HEK293T (cell line): ENCODE data around the gene ACLY.

ENCODE experiments used
- CTCF ChIA-PET: fragments of 350-600 bp; formaldehyde crosslinking; extraction: SDS; loops from one replicate; lab custom pipeline; 2021; ENCODE audit warnings: antibody characterized with exemption, inconsistent platforms; lab: Yijun Ruan, JAX
- POLR2A ChIA-PET: fragments of 350-600 bp; formaldehyde crosslinking; extraction: SDS; loops from one replicate; lab custom pipeline; 2020; ENCODE audit warnings: antibody characterized with exemption, inconsistent platforms; lab: Yijun Ruan, JAX
- DNase-seq: peaks from one replicate; pipeline ENCODE4 v3.0.0; 2012; ENCODE audit warnings: mixed read lengths; ENCODE audit errors: extremely low spot score
- ARNT ChIP-seq: fragments of 450-650 bp; IDR thresholded peaks from 2 replicates; pipeline ENCODE4 v1.6.1; 2017; ENCODE audit warnings: mild to moderate bottlenecking
- BHLHE40 ChIP-seq: fragments of 450-650 bp; IDR thresholded peaks from 2 replicates; pipeline ENCODE4 v1.6.1; 2016; ENCODE audit warnings: mild to moderate bottlenecking, moderate library complexity, borderline replicate concordance
- CTBP1 ChIP-seq: fragments of 450-650 bp; IDR thresholded peaks from 2 replicates; pipeline ENCODE4 v1.6.1; 2016; ENCODE audit warnings: borderline replicate concordance
- ELF4 ChIP-seq: fragments of 450-650 bp; IDR thresholded peaks from 2 replicates; pipeline ENCODE4 v1.6.1; 2017; ENCODE audit warnings: antibody characterized with exemption
- FOXA1 ChIP-seq: fragments of 450-650 bp; IDR thresholded peaks from 2 replicates; pipeline ENCODE4 v1.6.1; 2016; ENCODE audit warnings: mild to moderate bottlenecking
- FOXK2 ChIP-seq: fragments of 450-650 bp; IDR thresholded peaks from 2 replicates; pipeline ENCODE4 v1.6.1; 2016; ENCODE audit warnings: mild to moderate bottlenecking
- FOXM1 ChIP-seq: fragments of 450-650 bp; IDR thresholded peaks from 2 replicates; pipeline ENCODE4 v1.6.1; 2017; ENCODE audit warnings: mild to moderate bottlenecking, borderline replicate concordance
- HDGF ChIP-seq: fragments of 450-650 bp; IDR thresholded peaks from 2 replicates; pipeline ENCODE4 v1.6.1; 2017; ENCODE audit warnings: antibody characterized with exemption, borderline replicate concordance
- L3MBTL2 ChIP-seq: fragments of 450-650 bp; conservative IDR thresholded peaks from 2 replicates; pipeline ENCODE4 v1.6.1; 2016; ENCODE audit warnings: mild to moderate bottlenecking
- LEF1 ChIP-seq: fragments of 450-650 bp; IDR thresholded peaks from 2 replicates; pipeline ENCODE4 v1.6.1; 2017; ENCODE audit warnings: mild to moderate bottlenecking, borderline replicate concordance
- NFRKB ChIP-seq: fragments of 450-650 bp; IDR thresholded peaks from 2 replicates; pipeline ENCODE4 v1.6.1; 2016; ENCODE audit warnings: mild to moderate bottlenecking, moderate library complexity
- PKNOX1 ChIP-seq: fragments of 450-650 bp; IDR thresholded peaks from 2 replicates; pipeline ENCODE4 v1.6.1; 2016
- SP1 ChIP-seq: fragments of 450-650 bp; IDR thresholded peaks from 2 replicates; pipeline ENCODE4 v1.6.1; 2017
- SUZ12 ChIP-seq: fragments of 450-650 bp; IDR thresholded peaks from 2 replicates; pipeline ENCODE4 v1.6.1; 2016; ENCODE audit warnings: mild to moderate bottlenecking
- TARDBP ChIP-seq: fragments of 450-650 bp; IDR thresholded peaks from 2 replicates; pipeline ENCODE4 v1.6.1; 2016
- ZNF384 ChIP-seq: fragments of 450-650 bp; IDR thresholded peaks from 2 replicates; pipeline ENCODE4 v1.6.1; 2016

ACLY gene

GRCh38 chr17:41919165-41919817 lies 540 bp upstream of the ACLY start:
- TF ChIP-seq L3MBTL2 (peak; percentile 87), NFRKB (no peak)
- ChIA-PET CTCF (interaction anchor here (0.6 to 2.3 kb wide), 4 partner anchors 11 to 447 kb away, joined by 3 to 8 read pairs (median 4); partner anchors contain the start of gene ODAD4), POLR2A (interaction anchor here (0.6 to 5.7 kb wide), 23 partner anchors 8 to 230 kb away, joined by 3 to 148 read pairs (median 5); partner anchors contain the start of genes CNP, DNAJC7, EIF1 and FKBP10)
- no peak for DNase-seq

- no peak for DNase-seq
- POLR2A ChIA-PET = interaction anchor here (0.6 to 5.7 kb wide), 23 partner anchors 9 to 252 kb away, joined by 3 to 148 read pairs (median 4); partner anchors contain the start of genes CNP, DNAJC7, EIF1 and FKBP10
- TF ChIP-seq FOXM1 (no peak), SP1 (no peak), FOXK2 (no peak), TARDBP (no peak), FOXA1 (no peak), L3MBTL2 (no peak), PKNOX1 (no peak), ZNF384 (no peak), ELF4 (no peak), CTBP1 (no peak), BHLHE40 (no peak), LEF1 (no peak), SUZ12 (no peak), NFRKB (no peak), HDGF (no peak), ARNT (no peak)
- CTCF ChIA-PET = interaction anchor here (1.3 to 2.3 kb wide), 4 partner anchors 13 to 255 kb away, joined by 3 to 8 read pairs (median 6); partner anchors contain the start of gene ODAD4
Measured at GRCh38 chr17:41917679-41918313, 955 bp downstream of the ACLY start.

- CTCF ChIA-PET = interaction anchor here (1.7 kb wide), 1 partner anchor 42 kb away, joined by 8 read pairs; no protein-coding TSS in a partner anchor
- no peak for DNase-seq
- POLR2A ChIA-PET = interaction anchor here (0.7 to 5.7 kb wide), 8 partner anchors 9 to 250 kb away, joined by 3 to 148 read pairs (median 3); partner anchors contain the start of genes DNAJC7, EIF1 and ODAD4
- TF ChIP-seq PKNOX1 (no peak), FOXK2 (no peak), L3MBTL2 (no peak), FOXA1 (no peak), FOXM1 (no peak), LEF1 (no peak), ARNT (no peak), NFRKB (no peak), SP1 (no peak), CTBP1 (no peak), BHLHE40 (no peak), ZNF384 (no peak), SUZ12 (no peak), ELF4 (no peak), TARDBP (no peak)
Measured at GRCh38 chr17:41917192-41917591, 1.6 kb downstream of the ACLY start.

- DNase-seq = no peak
- TF ChIP-seq ELF4 (no peak), TARDBP (no peak), FOXA1 (no peak), L3MBTL2 (no peak), CTBP1 (no peak), FOXK2 (no peak)
- POLR2A ChIA-PET = interaction anchor here (0.6 to 2.5 kb wide), 2 partner anchors 15 to 227 kb away, joined by 3 to 9 read pairs; partner anchors contain the start of gene EIF1
- CTCF ChIA-PET = no interaction called here
Measured at GRCh38 chr17:41915566-41915965, 3.2 kb downstream of the ACLY start.

- POLR2A ChIA-PET = interaction anchor here (0.6 to 2.5 kb wide), 4 partner anchors 16 to 226 kb away, joined by 3 to 9 read pairs (median 4); partner anchors contain the start of gene EIF1
- TF ChIP-seq L3MBTL2 (no peak), HDGF (no peak), LEF1 (no peak), NFRKB (no peak), PKNOX1 (no peak), ELF4 (no peak), ARNT (no peak), FOXK2 (no peak), SP1 (no peak), SUZ12 (no peak), CTBP1 (no peak), TARDBP (no peak), FOXA1 (no peak), ZNF384 (no peak), BHLHE40 (no peak), FOXM1 (no peak)
- DNase-seq = no peak
- CTCF ChIA-PET = interaction anchor here (0.6 kb wide), 1 partner anchor 338 kb away, joined by 4 read pairs; no protein-coding TSS in a partner anchor
Measured at GRCh38 chr17:41915020-41915419, 3.7 kb downstream of the ACLY start.
